Measurements from ENCODE around the gene IFRD2.

Gene IFRD2

DNA sequence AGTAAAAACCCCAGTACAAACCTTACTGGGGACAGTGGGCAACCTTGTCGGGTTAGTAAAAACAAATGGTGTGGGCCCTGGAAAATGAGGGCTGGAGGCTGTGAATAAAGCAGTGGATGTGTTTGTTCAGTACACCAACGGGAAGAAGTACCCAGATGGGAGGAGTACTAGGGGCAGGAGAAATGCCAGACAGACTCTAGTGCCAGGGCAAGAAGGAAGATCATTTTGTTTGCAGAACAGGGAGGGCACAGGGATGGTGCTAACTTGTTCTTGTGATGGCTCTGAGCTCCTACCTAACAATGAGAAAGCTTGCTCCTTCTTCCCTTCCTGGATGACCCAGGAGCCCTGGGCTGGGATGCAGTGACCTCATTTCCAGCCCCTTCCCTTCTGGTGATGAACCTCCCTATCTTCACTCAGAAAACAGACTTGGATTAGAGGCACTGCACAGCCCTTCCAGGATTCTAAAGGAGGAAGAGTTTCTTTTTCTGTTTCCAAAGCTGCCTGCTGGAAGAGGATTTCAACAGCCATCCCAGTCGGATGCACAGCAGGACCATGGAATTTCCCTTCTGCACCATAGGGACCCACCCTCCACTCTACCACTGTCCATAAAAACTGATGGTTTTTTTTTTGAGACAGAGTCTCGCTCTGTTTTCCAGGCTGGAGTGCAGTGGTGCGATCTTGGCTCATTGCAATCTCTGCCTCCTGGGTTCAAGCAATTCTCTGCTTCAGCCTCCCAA, 42.3 kb upstream of the IFRD2 start:
- H3K27me3 ChIP-seq (ENCODE audit: control insufficient read depth, insufficient read depth, low read length), result peaks cover 4% of the 10 kb centered on the region; the same call in 1 of the 2 replicates
- DNase-seq (ENCODE audit: low read depth, low spot score), result no peak
- H3K27ac ChIP-seq (ENCODE audit: low read length), result no peak overlapping the region
- H3K9me3 ChIP-seq (ENCODE audit: control insufficient read depth, insufficient read depth, low read length), result no peaks in the 10 kb centered on the region
- peaks cover 14% of the 10 kb centered on the region for H3K36me3 ChIP-seq (ENCODE audit: control insufficient read depth, insufficient read depth, low read length)
- no peak overlapping the region for H3K4me3 ChIP-seq (ENCODE audit: low read length)
- no peaks in the 10 kb centered on the region for H3K4me1 ChIP-seq (ENCODE audit: control insufficient read depth, insufficient read depth, low read length)
- no CpG with 5 or more reads among the region's 5 CpGs for WGBS (ENCODE audit: insufficient coverage, insufficient read length)

DNA sequence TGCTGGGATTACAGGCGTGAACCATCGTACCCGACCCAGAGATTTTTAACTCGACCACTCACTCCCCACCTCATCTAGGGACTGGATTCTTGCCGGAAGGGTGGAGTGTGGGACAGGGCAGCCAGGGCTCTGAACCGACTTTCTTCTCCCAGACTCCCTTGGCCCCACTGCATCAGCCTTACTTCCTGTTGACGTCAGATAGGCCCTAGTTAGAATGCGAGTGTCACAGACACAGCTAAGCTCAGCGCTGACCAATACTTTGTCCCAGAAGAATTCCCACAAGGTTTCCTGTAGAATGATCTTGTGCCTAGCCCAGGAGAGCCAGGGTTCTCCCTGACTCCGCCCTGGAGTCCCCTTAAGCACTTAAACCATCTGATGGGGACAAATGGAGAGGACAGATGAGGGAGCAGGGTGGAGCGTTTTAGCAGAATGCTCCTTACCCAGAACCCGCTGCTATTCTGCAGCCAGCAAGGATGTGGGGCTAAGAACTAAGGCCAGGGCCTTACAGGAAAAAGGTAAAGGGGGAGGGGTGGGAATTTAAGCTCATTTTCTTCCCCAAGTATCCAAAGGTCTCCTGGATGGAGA, 41.6 kb upstream of the IFRD2 start:
- Histone ChIP-seq H3K36me3 (ENCODE audit: control insufficient read depth, insufficient read depth, low read length) (peaks cover 14% of the 10 kb centered on the region), H3K4me3 (ENCODE audit: low read length) (no peak overlapping the region), H3K27ac (ENCODE audit: low read length) (no peak overlapping the region), H3K27me3 (ENCODE audit: control insufficient read depth, insufficient read depth, low read length) (peaks cover 1% of the 10 kb centered on the region; the same call in 1 of the 2 replicates), H3K4me1 (ENCODE audit: control insufficient read depth, insufficient read depth, low read length) (no peaks in the 10 kb centered on the region), H3K9me3 (ENCODE audit: control insufficient read depth, insufficient read depth, low read length) (no peaks in the 10 kb centered on the region)
- no CpG with 5 or more reads among the region's 12 CpGs for WGBS (ENCODE audit: insufficient coverage, insufficient read length)
- no peak for DNase-seq (ENCODE audit: low read depth, low spot score)

- no CpG with 5 or more reads among the region's 19 CpGs for WGBS (ENCODE audit: insufficient coverage, insufficient read length)
- H3K4me1 ChIP-seq (ENCODE audit: control insufficient read depth, insufficient read depth, low read length), result no peaks in the 10 kb centered on the region
- no peak overlapping the region for H3K27ac ChIP-seq (ENCODE audit: low read length)
- no peaks in the 10 kb centered on the region for H3K9me3 ChIP-seq (ENCODE audit: control insufficient read depth, insufficient read depth, low read length)
- H3K27me3 ChIP-seq (ENCODE audit: control insufficient read depth, insufficient read depth, low read length), result no peaks in the 10 kb centered on the region
- no peak for DNase-seq (ENCODE audit: low read depth, low spot score)
- no peak overlapping the region for H3K4me3 ChIP-seq (ENCODE audit: low read length)
- H3K36me3 ChIP-seq (ENCODE audit: control insufficient read depth, insufficient read depth, low read length), result peaks cover 14% of the 10 kb centered on the region
Observed at GRCh38 chr3:50331364-50331907, 39.2 kb upstream of the IFRD2 start.

GRCh38 chr3:50330330-50330729, 38.1 kb upstream of the IFRD2 start:
- Histone ChIP-seq H3K4me1 (ENCODE audit: control insufficient read depth, insufficient read depth, low read length) (no peaks in the 10 kb centered on the region), H3K27ac (ENCODE audit: low read length) (no peak overlapping the region), H3K9me3 (ENCODE audit: control insufficient read depth, insufficient read depth, low read length) (no peaks in the 10 kb centered on the region), H3K4me3 (ENCODE audit: low read length) (no peak overlapping the region), H3K36me3 (ENCODE audit: control insufficient read depth, insufficient read depth, low read length) (peaks cover 18% of the 10 kb centered on the region), H3K27me3 (ENCODE audit: control insufficient read depth, insufficient read depth, low read length) (no peaks in the 10 kb centered on the region)
- WGBS (ENCODE audit: insufficient coverage, insufficient read length), result no CpG with 5 or more reads among the region's 10 CpGs
- no peak for DNase-seq (ENCODE audit: low read depth, low spot score)

GRCh38 chr3:50327943-50328691, 35.9 kb upstream of the IFRD2 start, which contains the start of gene TUSC2:
TSS of gene TUSC2 (minus strand) at chr3:50328223. CDS start at chr3:50328099, 124 bp downstream.
- DNase-seq (ENCODE audit: low read depth, low spot score), result no peak
- Histone ChIP-seq H3K9me3 (ENCODE audit: control insufficient read depth, insufficient read depth, low read length) (no peaks in the 10 kb centered on the region), H3K4me1 (ENCODE audit: control insufficient read depth, insufficient read depth, low read length) (peaks cover 3% of the 10 kb centered on the region; the same call in 1 of the 2 replicates), H3K36me3 (ENCODE audit: control insufficient read depth, insufficient read depth, low read length) (peaks cover 18% of the 10 kb centered on the region), H3K27ac (ENCODE audit: low read length) (no peak within 1 kb of the TSS), H3K27me3 (ENCODE audit: control insufficient read depth, insufficient read depth, low read length) (no peaks in the 10 kb centered on the region), H3K4me3 (ENCODE audit: low read length) (peak within 1 kb of the TSS; percentile 84)
- no CpG with 5 or more reads among the region's 55 CpGs for WGBS (ENCODE audit: insufficient coverage, insufficient read length)

- Histone ChIP-seq H3K27ac (ENCODE audit: low read length) (no peak overlapping the region), H3K36me3 (ENCODE audit: control insufficient read depth, insufficient read depth, low read length) (peaks cover 18% of the 10 kb centered on the region), H3K9me3 (ENCODE audit: control insufficient read depth, insufficient read depth, low read length) (no peaks in the 10 kb centered on the region), H3K27me3 (ENCODE audit: control insufficient read depth, insufficient read depth, low read length) (no peaks in the 10 kb centered on the region), H3K4me1 (ENCODE audit: control insufficient read depth, insufficient read depth, low read length) (peaks cover 3% of the 10 kb centered on the region; the same call in 1 of the 2 replicates), H3K4me3 (ENCODE audit: low read length) (peak overlapping the region; percentile 84; the same call in 1 of the 2 replicates)
- no CpG with 5 or more reads among the region's 4 CpGs for WGBS (ENCODE audit: insufficient coverage, insufficient read length)
- no peak for DNase-seq (ENCODE audit: low read depth, low spot score)
Observed at GRCh38 chr3:50327129-50327528, 34.9 kb upstream of the IFRD2 start.

GRCh38 chr3:50326182-50326541, 33.9 kb upstream of the IFRD2 start:
- H3K9me3 ChIP-seq (ENCODE audit: control insufficient read depth, insufficient read depth, low read length), result no peaks in the 10 kb centered on the region
- H3K4me1 ChIP-seq (ENCODE audit: control insufficient read depth, insufficient read depth, low read length), result peaks cover 3% of the 10 kb centered on the region; the same call in 1 of the 2 replicates
- DNase-seq (ENCODE audit: low read depth, low spot score), result no peak
- H3K4me3 ChIP-seq (ENCODE audit: low read length), result no peak overlapping the region
- H3K27ac ChIP-seq (ENCODE audit: low read length), result no peak overlapping the region
- H3K36me3 ChIP-seq (ENCODE audit: control insufficient read depth, insufficient read depth, low read length), result peaks cover 13% of the 10 kb centered on the region
- WGBS (ENCODE audit: insufficient coverage, insufficient read length), result no CpG with 5 or more reads among the region's 8 CpGs
- H3K27me3 ChIP-seq (ENCODE audit: control insufficient read depth, insufficient read depth, low read length), result no peaks in the 10 kb centered on the region

- no peak for DNase-seq (ENCODE audit: low read depth, low spot score)
- Histone ChIP-seq H3K9me3 (ENCODE audit: control insufficient read depth, insufficient read depth, low read length) (no peaks in the 10 kb centered on the region), H3K36me3 (ENCODE audit: control insufficient read depth, insufficient read depth, low read length) (peaks cover 11% of the 10 kb centered on the region), H3K4me3 (ENCODE audit: low read length) (no peak overlapping the region), H3K27ac (ENCODE audit: low read length) (no peak overlapping the region), H3K4me1 (ENCODE audit: control insufficient read depth, insufficient read depth, low read length) (peaks cover 3% of the 10 kb centered on the region; the same call in 1 of the 2 replicates), H3K27me3 (ENCODE audit: control insufficient read depth, insufficient read depth, low read length) (no peaks in the 10 kb centered on the region)
- no CpG with 5 or more reads among the region's 11 CpGs for WGBS (ENCODE audit: insufficient coverage, insufficient read length)
Observed at GRCh38 chr3:50325497-50326181, 33.4 kb upstream of the IFRD2 start.

DNA sequence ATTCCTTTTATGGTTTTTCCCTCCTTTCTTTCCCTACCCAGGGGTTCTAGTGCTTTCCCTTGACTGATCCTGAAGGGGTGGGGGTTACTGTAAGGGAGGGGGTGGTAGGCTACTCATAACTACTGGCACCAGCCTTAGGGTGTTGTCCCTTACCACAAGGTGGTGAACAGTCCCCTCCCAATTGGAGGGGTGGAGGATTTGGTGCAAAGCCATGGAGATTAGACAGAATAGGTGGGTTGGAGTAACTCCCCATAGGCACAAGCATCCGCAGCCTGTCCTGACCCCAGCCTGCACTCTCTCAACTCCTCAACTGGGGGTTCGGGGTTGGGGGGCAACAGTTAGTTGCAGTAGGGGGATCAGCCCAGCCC, 32.9 kb upstream of the IFRD2 start:
- H3K36me3 ChIP-seq (ENCODE audit: control insufficient read depth, insufficient read depth, low read length), result peaks cover 7% of the 10 kb centered on the region; the same call in 1 of the 2 replicates
- no peaks in the 10 kb centered on the region for H3K27me3 ChIP-seq (ENCODE audit: control insufficient read depth, insufficient read depth, low read length)

More for the DNA sequence above, 32.9 kb upstream of the IFRD2 start:
- H3K4me3 ChIP-seq (ENCODE audit: low read length), result no peak overlapping the region
- DNase-seq (ENCODE audit: low read depth, low spot score), result no peak
- no CpG with 5 or more reads among the region's 2 CpGs for WGBS (ENCODE audit: insufficient coverage, insufficient read length)
- no peak overlapping the region for H3K27ac ChIP-seq (ENCODE audit: low read length)
- no peaks in the 10 kb centered on the region for H3K9me3 ChIP-seq (ENCODE audit: control insufficient read depth, insufficient read depth, low read length)
- peaks cover 5% of the 10 kb centered on the region for H3K4me1 ChIP-seq (ENCODE audit: control insufficient read depth, insufficient read depth, low read length)
